22Rv1 (cell line): ENCODE results near the gene FKBP1A.

Experiments used
- H3K27ac ChIP-seq: fragments of 450-650 bp; 2 replicates; pipeline ENCODE4 v1.5.1; 2017
- CTCF ChIP-seq: fragments of 450-650 bp; IDR thresholded peaks from 2 replicates; pipeline ENCODE4 v1.5.1; 2017; ENCODE audit warnings: mild to moderate bottlenecking
- ZFX ChIP-seq: fragments of 450-650 bp; IDR thresholded peaks from 2 replicates; pipeline ENCODE4 v1.6.1; 2017; ENCODE audit warnings: antibody characterized with exemption, borderline replicate concordance

Gene FKBP1A

GRCh38 chr20:1320902-1321653 lies 71.8 kb downstream of the FKBP1A start:
- no peak overlapping the region for H3K27ac ChIP-seq
- TF ChIP-seq CTCF (no peak), ZFX (no peak)

GRCh38 chr20:1320016-1320415 lies 72.8 kb downstream of the FKBP1A start:
- H3K27ac ChIP-seq: no peak overlapping the region
- TF ChIP-seq CTCF (no peak), ZFX (no peak)

GRCh38 chr20:1319462-1319861 lies 73.4 kb downstream of the FKBP1A start:
- no peak overlapping the region for H3K27ac ChIP-seq
- no peak for TF ChIP-seq ZFX
- TF ChIP-seq CTCF: no peak

- no peak overlapping the region for H3K27ac ChIP-seq
- TF ChIP-seq CTCF: no peak
- TF ChIP-seq ZFX: no peak
These were observed 73.8 kb downstream of the FKBP1A start for GRCh38 chr20:1319051-1319450.
